Ecto neural progenitor cell (in vitro differentiated cells): ENCODE results near the gene PHF3.

Experiments
- DNase-seq: peaks from one replicate; pipeline ENCODE4 v3.0.0-alpha.2; 2018; ENCODE audit warnings: low spot score

The PHF3 gene

GRCh38 chr6:63764318-63764916 is 128.8 kb downstream of the PHF3 start:
- DNase-seq, result no peak
